Measurements from ENCODE around the gene MPZL3.
"Not testable (repeated sequence)": the region's sequence is repeated elsewhere in the genome, so short reads cannot be mapped to it uniquely, and the experiment has no call there.

MPZL3 gene

DNA sequence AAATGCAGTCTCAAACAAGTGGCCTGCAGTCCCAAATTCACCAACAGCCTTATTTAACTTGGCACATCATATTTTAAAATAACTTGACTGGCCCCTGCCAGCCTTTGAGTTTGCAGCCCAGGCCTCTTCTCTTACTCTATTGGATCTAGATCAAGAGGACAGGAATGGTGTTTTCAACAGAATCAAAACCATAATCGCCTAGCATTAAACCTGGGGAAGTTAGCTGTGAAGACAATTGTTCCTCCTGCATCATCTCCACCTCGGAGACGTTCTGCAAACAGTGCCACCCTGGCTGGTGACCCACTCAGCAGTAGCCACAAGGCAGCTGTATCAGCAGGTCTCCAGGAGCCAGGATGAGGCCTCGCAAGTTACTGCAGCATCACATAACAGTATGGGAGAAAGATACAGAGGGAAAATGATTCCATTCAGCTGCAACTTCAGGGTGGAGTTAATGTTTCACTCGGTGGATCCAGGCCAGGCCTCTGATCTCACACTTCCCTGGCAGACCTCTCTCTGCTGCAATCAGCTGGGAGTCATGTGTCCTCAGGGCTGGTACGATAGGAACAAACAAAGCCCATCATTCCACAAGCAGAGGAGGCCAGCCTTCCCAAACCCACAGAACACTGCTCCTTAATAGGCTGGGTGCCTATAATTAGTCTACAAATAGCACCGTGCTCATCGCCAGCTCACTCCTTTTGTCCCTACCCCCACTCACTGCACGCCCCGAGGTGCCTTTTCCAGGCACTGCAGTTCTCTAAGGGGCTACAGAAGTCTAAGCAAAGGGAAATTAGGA, 57.1 kb downstream of the MPZL3 start:
- H3K9ac ChIP-seq (ENCODE audit: low read length): no peak overlapping the region
- no peaks in the 10 kb centered on the region for H4K20me1 ChIP-seq (ENCODE audit: insufficient read depth, low read length)
- no peak overlapping the region for H2AFZ ChIP-seq (ENCODE audit: low read depth, low read length)
- no peak overlapping the region for H3K4me2 ChIP-seq (ENCODE audit: low read length)
- H3K4me1 ChIP-seq (ENCODE audit: low read length): 0 out of 2 replicates have a peak, but pooled peaks cover 7% of the 10 kb centered on the region
- H3K4me3 ChIP-seq (ENCODE audit: low read length): no peak overlapping the region
- no peaks in the 10 kb centered on the region for H3K9me3 ChIP-seq (ENCODE audit: insufficient read depth, low read length)
- H3K27ac ChIP-seq (ENCODE audit: low read length): no peak overlapping the region
- peaks cover 5% of the 10 kb centered on the region for H3K27me3 ChIP-seq (ENCODE audit: low read depth, low read length)
- no peaks in the 10 kb centered on the region for H3K36me3 ChIP-seq (replicated peaks; ENCODE audit: low read depth, low read length)
- H3K79me2 ChIP-seq (ENCODE audit: low read length): no peaks in the 10 kb centered on the region
- TF ChIP-seq, protein P1, sequence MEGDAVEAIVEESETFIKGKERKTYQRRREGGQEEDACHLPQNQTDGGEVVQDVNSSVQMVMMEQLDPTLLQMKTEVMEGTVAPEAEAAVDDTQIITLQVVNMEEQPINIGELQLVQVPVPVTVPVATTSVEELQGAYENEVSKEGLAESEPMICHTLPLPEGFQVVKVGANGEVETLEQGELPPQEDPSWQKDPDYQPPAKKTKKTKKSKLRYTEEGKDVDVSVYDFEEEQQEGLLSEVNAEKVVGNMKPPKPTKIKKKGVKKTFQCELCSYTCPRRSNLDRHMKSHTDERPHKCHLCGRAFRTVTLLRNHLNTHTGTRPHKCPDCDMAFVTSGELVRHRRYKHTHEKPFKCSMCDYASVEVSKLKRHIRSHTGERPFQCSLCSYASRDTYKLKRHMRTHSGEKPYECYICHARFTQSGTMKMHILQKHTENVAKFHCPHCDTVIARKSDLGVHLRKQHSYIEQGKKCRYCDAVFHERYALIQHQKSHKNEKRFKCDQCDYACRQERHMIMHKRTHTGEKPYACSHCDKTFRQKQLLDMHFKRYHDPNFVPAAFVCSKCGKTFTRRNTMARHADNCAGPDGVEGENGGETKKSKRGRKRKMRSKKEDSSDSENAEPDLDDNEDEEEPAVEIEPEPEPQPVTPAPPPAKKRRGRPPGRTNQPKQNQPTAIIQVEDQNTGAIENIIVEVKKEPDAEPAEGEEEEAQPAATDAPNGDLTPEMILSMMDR (IDR thresholded peaks at IDR 0.05; ENCODE audit: low read depth, low read length): no peak
- no peak for TF ChIP-seq EZH2phosphoT487 (IDR thresholded peaks at IDR 0.05; ENCODE audit: low read depth)

DNA sequence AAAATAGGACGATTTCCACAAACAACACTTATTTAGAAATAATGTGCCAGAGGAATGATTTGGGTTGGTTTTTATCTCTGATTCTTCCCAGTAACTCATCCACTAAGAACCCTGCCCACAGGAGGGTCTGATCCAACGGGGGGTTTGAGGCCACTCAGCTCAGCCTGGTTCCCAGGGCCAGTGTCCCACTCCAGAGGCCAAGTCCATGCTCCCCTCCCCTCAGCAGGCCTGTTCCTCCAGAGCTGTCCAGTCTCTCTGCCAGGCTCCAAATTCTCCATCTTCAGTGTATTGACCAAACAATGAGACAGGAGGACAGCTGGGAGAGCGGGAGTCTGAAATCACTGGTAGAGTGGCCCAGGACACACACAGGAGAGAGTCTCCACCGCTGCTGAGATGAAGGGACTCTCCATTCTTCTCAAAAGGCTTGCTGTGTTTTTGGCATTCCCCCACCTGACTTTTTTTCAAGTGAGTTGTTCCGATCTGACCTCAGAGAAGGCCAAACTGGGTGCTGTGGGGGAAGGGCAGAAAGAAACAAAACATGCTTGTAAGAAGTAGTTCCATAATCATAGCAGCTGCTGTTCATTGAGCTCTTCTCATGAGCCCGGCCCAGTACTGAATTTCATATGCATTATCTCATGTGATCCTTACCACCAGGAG, 58.1 kb downstream of the MPZL3 start:
- H3K9me3 ChIP-seq (ENCODE audit: insufficient read depth, low read length): no peaks in the 10 kb centered on the region
- no peak overlapping the region for H3K9ac ChIP-seq (ENCODE audit: low read length)
- no peak overlapping the region for H3K4me3 ChIP-seq (ENCODE audit: low read length)
- H3K4me1 ChIP-seq (ENCODE audit: low read length): 0 out of 2 replicates have a peak, but pooled peaks cover 7% of the 10 kb centered on the region
- no peaks in the 10 kb centered on the region for H4K20me1 ChIP-seq (ENCODE audit: insufficient read depth, low read length)
- H3K36me3 ChIP-seq (replicated peaks; ENCODE audit: low read depth, low read length): no peaks in the 10 kb centered on the region
- H3K4me2 ChIP-seq (ENCODE audit: low read length): no peak overlapping the region
- no peak overlapping the region for H3K27ac ChIP-seq (ENCODE audit: low read length)
- H3K79me2 ChIP-seq (ENCODE audit: low read length): no peaks in the 10 kb centered on the region
- no peak for TF ChIP-seq EZH2phosphoT487 (IDR thresholded peaks at IDR 0.05; ENCODE audit: low read depth)
- TF ChIP-seq, protein P1 (IDR thresholded peaks at IDR 0.05; ENCODE audit: low read depth, low read length): no peak
- no peak overlapping the region for H2AFZ ChIP-seq (ENCODE audit: low read depth, low read length)
- peaks cover 5% of the 10 kb centered on the region for H3K27me3 ChIP-seq (ENCODE audit: low read depth, low read length)

DNA sequence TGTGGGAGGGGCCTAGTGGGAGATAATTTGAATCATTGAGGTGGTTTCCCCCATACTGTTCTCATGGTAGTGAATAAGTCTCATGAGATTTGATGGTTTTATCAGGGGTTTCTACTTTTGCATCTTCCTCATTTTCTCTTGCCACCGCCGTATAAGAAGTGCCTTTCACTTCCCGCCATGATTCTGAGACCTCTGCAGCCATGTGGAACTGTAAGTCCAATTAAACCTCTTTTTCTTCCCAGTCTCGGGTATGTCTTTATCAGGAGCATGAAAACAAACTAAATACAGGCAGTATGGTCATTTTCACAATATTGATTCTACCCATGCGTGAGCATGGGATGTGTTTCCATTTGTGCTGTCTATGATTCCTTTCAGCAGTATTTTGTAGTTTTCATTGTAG, 59.3 kb downstream of the MPZL3 start:
- H4K20me1 ChIP-seq (ENCODE audit: insufficient read depth, low read length); H3K36me3 ChIP-seq (replicated peaks; ENCODE audit: low read depth, low read length); H3K27ac ChIP-seq (ENCODE audit: low read length); H3K79me2 ChIP-seq (ENCODE audit: low read length); H3K4me1 ChIP-seq (ENCODE audit: low read length); H3K9me3 ChIP-seq (ENCODE audit: insufficient read depth, low read length); H3K4me3 ChIP-seq (ENCODE audit: low read length); H3K27me3 ChIP-seq (ENCODE audit: low read depth, low read length); H3K4me2 ChIP-seq (ENCODE audit: low read length); H2AFZ ChIP-seq (ENCODE audit: low read depth, low read length); H3K9ac ChIP-seq (ENCODE audit: low read length): not testable (repeated sequence)

DNA sequence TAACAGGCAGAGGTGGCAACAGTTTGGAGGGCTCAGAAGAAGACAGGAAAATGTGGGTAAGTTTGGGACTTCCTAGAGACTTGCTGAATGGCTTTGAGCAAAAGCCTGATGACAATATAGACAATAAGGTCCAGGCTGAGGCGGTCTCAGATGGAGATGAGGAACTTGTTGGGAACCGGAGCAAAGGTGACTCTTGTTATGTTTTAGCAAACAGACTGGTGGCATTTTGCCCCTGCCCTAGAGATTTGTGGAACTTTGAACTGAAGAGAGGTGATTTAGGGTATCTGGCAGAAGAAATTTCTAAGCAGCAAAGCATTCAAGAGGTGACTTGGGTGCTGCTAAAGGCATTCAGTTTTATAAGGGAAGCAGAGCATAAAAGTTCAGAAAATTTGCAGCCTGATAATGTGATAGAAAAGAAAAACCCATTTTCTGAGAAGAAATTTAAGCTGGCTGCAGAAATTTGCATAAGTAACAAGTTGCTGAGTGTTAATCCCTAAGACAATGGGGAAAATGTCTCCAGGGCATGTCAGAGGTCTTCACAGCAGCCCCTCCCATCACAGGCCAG, 61.1 kb downstream of the MPZL3 start:
- H3K4me3 ChIP-seq (ENCODE audit: low read length); H3K9me3 ChIP-seq (ENCODE audit: insufficient read depth, low read length); H3K27ac ChIP-seq (ENCODE audit: low read length); H3K79me2 ChIP-seq (ENCODE audit: low read length); H3K9ac ChIP-seq (ENCODE audit: low read length); H3K27me3 ChIP-seq (ENCODE audit: low read depth, low read length); H3K4me2 ChIP-seq (ENCODE audit: low read length); H3K36me3 ChIP-seq (replicated peaks; ENCODE audit: low read depth, low read length); H3K4me1 ChIP-seq (ENCODE audit: low read length); H2AFZ ChIP-seq (ENCODE audit: low read depth, low read length); H4K20me1 ChIP-seq (ENCODE audit: insufficient read depth, low read length): not testable (repeated sequence)

Data from OCI-LY3 (cell line).